Vagina (tissue), 2 donors: Measurements from ENCODE around the gene FAM162A. TPM values are rescaled to one million over a fixed set of nuclear protein-coding genes. Genes with fewer than 3 reads are reported as not detected.

Experiments
- DNase-seq, 2 donors: peaks; one replicate each; pipeline ENCODE4 v3.0.0-alpha.2; 2017; ENCODE audit errors: extremely low spot score in 2 of 2
- H3K27ac ChIP-seq: fragments of 200-600 bp; sonication (generic); one replicate; pipeline ENCODE4 v1.5.1; 2019
- H3K27me3 ChIP-seq: fragments of 200-600 bp; sonication (generic); one replicate; pipeline ENCODE4 v1.5.1; 2019
- H3K36me3 ChIP-seq, 2 donors: fragments of 200-600 bp; sonication (generic); one replicate each; pipeline ENCODE4 v1.5.1; 2017 to 2019
- H3K4me1 ChIP-seq: fragments of 200-600 bp; sonication (generic); one replicate; pipeline ENCODE4 v1.5.1; 2019
- H3K4me3 ChIP-seq, 2 donors: fragments of 200-600 bp; sonication (generic); 1 replicate in 1 of 2; 2 replicates in 1 of 2; pipeline ENCODE4 v1.5.1; 2016 to 2019
- H3K9me3 ChIP-seq: fragments of 200-600 bp; sonication (generic); one replicate; pipeline ENCODE4 v1.5.1; 2019
- CTCF ChIP-seq, 3 experiments: fragments of 450-650 bp in 2 of 3; fragments of 200-600 bp in 1 of 3; sonication (generic) in 1 of 3; IDR thresholded peaks; one replicate each; pipeline ENCODE4 v1.5.1; 2017 to 2019; ENCODE audit warnings: antibody characterized with exemption in 3 of 3, mild to moderate bottlenecking in 2 of 3, moderate library complexity in 2 of 3
- POLR2A ChIP-seq, 2 donors: fragments of 450-650 bp; IDR thresholded peaks; one replicate each; pipeline ENCODE4 v1.6.1; 2017; ENCODE audit warnings: antibody characterized with exemption in 2 of 2, mild to moderate bottlenecking in 2 of 2, moderate library complexity in 2 of 2
- POLR2AphosphoS5 ChIP-seq, 2 donors: sonication (generic); formaldehyde crosslinking; IDR thresholded peaks; one replicate each; pipeline ENCODE4 v1.9.0; 2017; ENCODE audit warnings: antibody characterized with exemption in 2 of 2, mild to moderate bottlenecking in 2 of 2, low read depth in 1 of 2; ENCODE audit not compliant: insufficient read depth in 1 of 2
- intact Hi-C: fragments of 100-400 bp; cut with DNase I; formaldehyde crosslinking; loops from one replicate; pipeline ENCODE4 v1.15.1; 2023
- total RNA-seq: library from RNA; depleted of rRNA; stranded (reverse); fragments of >200 nt; gene quantifications from one replicate; pipeline ENCODE4 v1.2.3, GENCODE V29; 2016

Gene FAM162A
- total RNA-seq, 1 donor from 2014 or later, result 29.7 TPM

GRCh38 chr3:122350814-122351418 is 33.1 kb upstream of the FAM162A start:
- Histone ChIP-seq H3K9me3 (no peaks in the 10 kb centered on the region), H3K27ac (no peak overlapping the region), H3K4me1 (no peaks in the 10 kb centered on the region), H3K4me3 (no peak overlapping the region), H3K27me3 (no peaks in the 10 kb centered on the region), H3K36me3 (no peaks in the 10 kb centered on the region)
- DNase-seq, result no peak
- intact Hi-C loops, result no loop called here
- TF ChIP-seq POLR2AphosphoS5 (IDR thresholded peaks at IDR 0.05; ENCODE audit: insufficient read depth in 1 of 2, low read depth in 1 of 2) (no peak), POLR2A (IDR thresholded peaks at IDR 0.05) (no peak), CTCF (IDR thresholded peaks at IDR 0.05) (no peak)

GRCh38 chr3:122351612-122352011 is 32.4 kb upstream of the FAM162A start:
- no peak for DNase-seq
- no peaks in the 10 kb centered on the region for H3K36me3 ChIP-seq
- no peaks in the 10 kb centered on the region for H3K4me1 ChIP-seq
- no peaks in the 10 kb centered on the region for H3K9me3 ChIP-seq
- intact Hi-C loops, result no loop called here
- TF ChIP-seq POLR2A (IDR thresholded peaks at IDR 0.05) (no peak), POLR2AphosphoS5 (IDR thresholded peaks at IDR 0.05; ENCODE audit: insufficient read depth in 1 of 2, low read depth in 1 of 2) (no peak), CTCF (IDR thresholded peaks at IDR 0.05) (no peak)
- H3K27me3 ChIP-seq, result no peaks in the 10 kb centered on the region
- H3K4me3 ChIP-seq, result no peak overlapping the region
- H3K27ac ChIP-seq, result no peak overlapping the region

DNA sequence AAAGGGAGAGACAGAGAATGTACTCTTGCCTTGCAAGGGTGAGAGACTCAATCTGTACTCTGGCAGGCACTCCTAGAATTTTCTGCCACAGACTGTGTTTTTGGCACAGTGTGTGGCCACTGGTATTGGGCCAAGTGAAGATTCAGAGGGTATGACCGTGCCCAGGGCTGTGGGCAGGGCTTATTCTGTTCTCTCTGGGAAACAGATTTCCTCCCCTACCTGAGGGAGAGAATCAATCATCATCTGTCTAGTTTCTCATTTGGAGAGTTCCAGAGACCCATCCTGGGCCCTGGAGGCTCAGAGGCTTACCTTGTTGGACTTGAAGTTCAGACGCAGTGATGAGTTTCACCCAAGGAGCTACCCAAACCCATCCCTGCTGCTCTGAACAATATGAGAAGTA is 30.8 kb upstream of the FAM162A start:
- intact Hi-C loops, result no loop called here
- Histone ChIP-seq H3K27me3 (no peaks in the 10 kb centered on the region), H3K4me1 (no peaks in the 10 kb centered on the region), H3K36me3 (no peaks in the 10 kb centered on the region), H3K4me3 (no peak overlapping the region), H3K27ac (no peak overlapping the region), H3K9me3 (no peaks in the 10 kb centered on the region)
- TF ChIP-seq POLR2AphosphoS5 (IDR thresholded peaks at IDR 0.05; ENCODE audit: insufficient read depth in 1 of 2, low read depth in 1 of 2), result peak in 1 of 2 donors; percentile 33
- no peak for TF ChIP-seq POLR2A (IDR thresholded peaks at IDR 0.05)
- no peak for TF ChIP-seq CTCF (IDR thresholded peaks at IDR 0.05)
- DNase-seq, result no peak

DNA sequence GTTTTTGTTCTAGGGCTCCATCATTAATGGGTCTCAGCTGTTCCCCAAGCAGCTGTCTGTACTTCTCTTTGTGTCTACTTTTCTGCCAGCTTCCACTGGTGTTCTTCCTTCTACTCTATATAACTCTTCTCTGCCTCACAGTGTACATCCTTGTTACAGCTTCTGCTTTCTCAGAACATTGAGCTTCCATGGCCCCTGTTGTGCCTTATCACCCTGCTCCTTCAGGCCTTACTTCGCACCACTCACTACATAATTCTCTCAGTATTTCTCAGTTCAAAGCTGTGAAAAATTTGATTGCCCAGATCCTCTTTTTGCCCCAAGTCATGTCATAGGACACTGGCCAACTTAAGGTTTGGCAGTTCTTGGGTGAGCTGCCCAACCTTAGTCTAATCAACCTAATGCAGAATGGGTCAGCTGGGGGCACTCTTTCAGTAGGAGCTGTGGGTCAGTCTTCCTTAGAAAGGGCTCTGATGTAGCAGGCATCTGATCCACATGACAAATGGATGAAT is 30.0 kb upstream of the FAM162A start:
- no peak overlapping the region for H3K27ac ChIP-seq
- DNase-seq, result no peak
- intact Hi-C loops, result no loop called here

More for the DNA sequence above, 30.0 kb upstream of the FAM162A start:
- Histone ChIP-seq H3K27me3 (no peaks in the 10 kb centered on the region), H3K36me3 (peaks cover 0 to 7% of the 10 kb centered on the region in 2 donors), H3K4me3 (no peak overlapping the region), H3K4me1 (no peaks in the 10 kb centered on the region), H3K9me3 (no peaks in the 10 kb centered on the region)
- no peak for TF ChIP-seq POLR2AphosphoS5 (IDR thresholded peaks at IDR 0.05; ENCODE audit: insufficient read depth in 1 of 2, low read depth in 1 of 2)
- TF ChIP-seq CTCF (IDR thresholded peaks at IDR 0.05), result no peak
- no peak for TF ChIP-seq POLR2A (IDR thresholded peaks at IDR 0.05)
